H1 (cell line): ENCODE data around the gene NSF.
"Not testable (repeated sequence)": the region's sequence is repeated elsewhere in the genome, so short reads cannot be mapped to it uniquely, and the experiment has no call there.

Source experiments
- CTCF ChIP-seq, 3 experiments: IDR thresholded peaks; 1 replicate in 2 of 3; 2 replicates in 1 of 3; pipeline versions ENCODE4 v1.5.1 to v1.6.1; 2011; ENCODE audit warnings: low read length in 3 of 3, mild to moderate bottlenecking in 3 of 3, inconsistent platforms in 2 of 3, low read depth in 1 of 3, moderate library complexity in 1 of 3; ENCODE audit not compliant: insufficient read depth in 1 of 3; ENCODE audit errors: control extremely low read depth in 1 of 3
- EP300 ChIP-seq, 2 experiments: IDR thresholded peaks; 1 replicate in 1 of 2; 2 replicates in 1 of 2; pipeline ENCODE4 v1.6.1; 2011 to 2012; ENCODE audit warnings: low read depth in 2 of 2, low read length in 2 of 2, mild to moderate bottlenecking in 2 of 2, borderline replicate concordance in 1 of 2, inconsistent platforms in 1 of 2, moderate library complexity in 1 of 2
- EZH2 ChIP-seq: fragments of 200-600 bp; sonication (generic); IDR thresholded peaks from 2 replicates; pipeline ENCODE4 v1.7.1; 2012; ENCODE audit warnings: low read depth, mild to moderate bottlenecking, moderate library complexity, low read length, inconsistent platforms; ENCODE audit not compliant: severe bottlenecking
- POLR2A ChIP-seq, 2 experiments: IDR thresholded peaks; 1 replicate in 1 of 2; 2 replicates in 1 of 2; pipeline ENCODE4 v1.6.1; 2011; ENCODE audit warnings: low read depth in 2 of 2, low read length in 2 of 2, mild to moderate bottlenecking in 2 of 2; ENCODE audit errors: control extremely low read depth in 1 of 2
- POLR2AphosphoS5 ChIP-seq: IDR thresholded peaks from 2 replicates; pipeline ENCODE4 v1.6.1; 2011; ENCODE audit warnings: low read depth, low read length
- SIN3A ChIP-seq, 2 experiments: IDR thresholded peaks in 1 of 2; conservative IDR thresholded peaks in 1 of 2; 2 replicates each; pipeline ENCODE4 v1.6.1; 2011 to 2012; ENCODE audit warnings: low read length in 2 of 2, improper control_type of control experiment in 1 of 2, low read depth in 1 of 2, mild to moderate bottlenecking in 1 of 2
- TAF1 ChIP-seq: IDR thresholded peaks from 2 replicates; pipeline ENCODE4 v1.6.1; 2011; ENCODE audit warnings: mild to moderate bottlenecking, low read depth, low read length

- TF ChIP-seq POLR2AphosphoS5; CTCF (IDR thresholded peaks at IDR 0.05; ENCODE audit: control extremely low read depth in 1 of 3, insufficient read depth in 1 of 3, low read depth in 1 of 3, low read length in 3 of 3); EP300 (IDR thresholded peaks at IDR 0.05; ENCODE audit: borderline replicate concordance in 1 of 2, low read depth in 2 of 2, low read length in 2 of 2); EZH2; SIN3A (conservative IDR thresholded peaks at IDR 0.05 in 1 of 2, IDR thresholded peaks at IDR 0.05 in 1 of 2; ENCODE audit: low read depth in 1 of 2, low read length in 2 of 2); POLR2A (IDR thresholded peaks at IDR 0.05; ENCODE audit: control extremely low read depth in 1 of 2, low read depth in 2 of 2, low read length in 2 of 2); TAF1: not testable (repeated sequence)
These were observed 26.7 kb downstream of the NSF start for GRCh38 chr17:46617121-46617520.
